GM19395 (cell line): ENCODE measurements around the gene TMEM229B.

Experiments
- ATAC-seq: cut with Tn5 transposase; IDR thresholded peaks from one replicate; pipeline ENCODE4 v1.9.1; 2021; ENCODE audit warnings: mild to moderate bottlenecking, moderate library complexity; ENCODE audit not compliant: unreplicated experiment

The TMEM229B gene

DNA sequence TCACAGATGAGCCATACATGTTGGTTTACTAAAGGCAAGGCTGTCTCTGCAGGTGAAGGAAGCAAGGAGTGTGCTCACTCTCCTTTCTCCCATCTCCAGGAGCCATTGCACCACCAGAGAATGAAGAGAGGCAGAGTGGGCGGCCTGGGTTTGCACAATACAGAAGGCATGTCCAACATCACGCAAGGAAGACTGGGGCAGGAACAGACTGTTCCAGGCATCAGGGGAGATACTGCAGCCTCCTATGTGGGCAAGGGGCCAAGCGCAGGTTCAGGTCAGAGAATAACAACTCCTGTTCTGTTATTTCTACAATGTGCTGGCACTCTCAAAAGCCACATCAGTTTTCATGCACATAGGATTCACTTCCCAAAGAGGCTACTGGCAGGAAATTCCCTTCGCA lies 1.7 kb upstream of the TMEM229B start:
- ATAC-seq, result no peak

DNA sequence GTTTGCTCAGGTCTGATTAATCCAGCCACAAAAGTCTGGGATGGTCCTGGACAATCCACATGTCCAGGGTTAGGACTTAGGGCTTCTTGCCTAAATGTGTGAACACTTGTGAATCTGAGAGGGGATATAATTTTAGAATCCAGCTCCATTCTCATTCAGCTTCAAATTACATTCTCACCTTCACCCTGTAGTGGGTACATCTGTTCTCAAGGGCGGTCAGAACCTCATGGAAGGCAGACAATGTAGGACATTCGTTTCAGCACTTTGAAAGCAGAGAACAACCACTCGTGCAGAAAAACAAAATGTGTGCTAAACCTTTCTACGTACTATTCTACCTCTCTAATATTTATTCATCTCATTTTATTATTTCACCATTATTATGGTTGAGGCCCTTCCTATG lies 1.2 kb downstream of the TMEM229B start:
- no peak for ATAC-seq

DNA sequence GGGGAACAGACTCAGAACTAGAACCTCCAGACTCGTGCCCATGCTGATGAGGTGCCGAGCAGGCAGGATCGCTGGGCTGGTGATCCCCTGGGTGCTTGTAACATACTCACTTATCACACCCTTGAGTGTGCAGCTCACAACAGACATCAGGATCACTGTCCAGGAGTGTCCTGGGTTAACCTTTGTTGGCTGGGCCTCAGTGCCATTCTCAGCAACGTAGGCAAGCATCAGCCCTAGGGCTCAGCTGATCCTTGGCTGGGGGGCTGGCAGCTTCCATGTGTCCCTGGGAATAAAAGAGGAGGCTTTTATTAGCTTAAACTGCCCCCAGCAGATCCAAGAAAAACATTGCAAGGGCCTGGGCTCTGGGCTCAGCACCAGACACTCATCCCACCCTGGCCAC lies 1.6 kb downstream of the TMEM229B start:
- no peak for ATAC-seq

DNA sequence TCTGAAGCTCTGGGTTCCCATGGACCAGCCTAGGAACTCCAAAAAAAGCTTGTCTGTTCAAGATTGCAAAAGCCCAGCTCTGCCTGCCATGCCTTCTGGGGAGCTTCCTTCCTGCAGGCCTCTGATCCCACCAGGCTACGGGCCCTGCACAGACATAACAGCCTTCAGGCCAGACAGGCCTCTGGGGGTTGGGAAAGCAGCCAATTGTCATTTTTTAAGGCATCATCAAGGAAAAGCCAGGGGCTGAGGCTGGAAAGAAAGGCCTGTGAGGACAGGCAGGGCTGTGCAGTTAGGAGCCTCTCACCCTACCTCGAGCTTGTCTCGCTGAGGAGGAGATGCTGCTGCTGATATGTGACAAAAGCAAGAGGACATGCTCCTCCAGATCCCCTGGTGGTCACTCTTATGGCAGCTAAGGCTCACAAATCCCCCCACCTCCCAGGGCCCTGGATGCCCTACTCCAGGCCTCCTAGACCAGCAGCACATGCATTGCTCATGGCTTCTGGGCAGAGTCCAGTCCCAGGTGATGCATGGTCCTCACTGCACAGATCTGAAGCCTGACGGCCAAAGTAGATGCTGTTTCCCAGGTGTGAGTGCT lies 2.9 kb downstream of the TMEM229B start:
- ATAC-seq, result no peak

DNA sequence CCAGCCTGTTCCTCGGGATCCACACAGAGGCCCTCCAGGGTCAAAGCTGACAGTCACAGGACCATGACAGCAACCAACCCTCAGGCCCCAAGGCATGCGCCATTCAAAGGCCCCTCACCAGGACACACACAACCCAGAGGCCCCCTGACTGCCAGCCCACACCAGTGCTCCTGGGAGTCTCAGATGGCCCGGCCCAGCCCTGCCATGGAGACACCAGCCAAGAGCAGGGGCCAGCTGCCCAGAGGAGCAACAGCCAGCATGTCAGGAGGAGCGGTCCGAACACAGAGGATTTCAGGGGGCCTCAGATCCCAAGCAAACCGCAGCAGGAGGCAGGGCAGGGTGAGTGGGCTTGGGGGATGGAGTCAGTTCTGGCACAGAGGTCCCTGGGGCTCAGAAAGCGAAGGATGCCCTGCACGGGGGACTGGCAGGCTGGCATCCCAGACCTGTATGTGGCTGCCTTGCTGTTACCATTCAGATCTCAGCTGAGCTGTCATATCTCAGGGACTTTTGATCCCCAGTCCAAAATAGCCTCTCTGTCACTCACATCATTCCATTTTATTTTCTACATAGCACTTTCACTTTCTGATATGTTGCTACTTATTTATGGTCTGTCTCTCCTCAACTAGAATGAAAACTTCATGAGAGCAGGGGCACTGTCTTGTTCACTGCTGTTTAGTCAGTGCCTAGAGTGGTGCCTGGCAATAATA lies 4.8 kb downstream of the TMEM229B start:
- no peak for ATAC-seq

DNA sequence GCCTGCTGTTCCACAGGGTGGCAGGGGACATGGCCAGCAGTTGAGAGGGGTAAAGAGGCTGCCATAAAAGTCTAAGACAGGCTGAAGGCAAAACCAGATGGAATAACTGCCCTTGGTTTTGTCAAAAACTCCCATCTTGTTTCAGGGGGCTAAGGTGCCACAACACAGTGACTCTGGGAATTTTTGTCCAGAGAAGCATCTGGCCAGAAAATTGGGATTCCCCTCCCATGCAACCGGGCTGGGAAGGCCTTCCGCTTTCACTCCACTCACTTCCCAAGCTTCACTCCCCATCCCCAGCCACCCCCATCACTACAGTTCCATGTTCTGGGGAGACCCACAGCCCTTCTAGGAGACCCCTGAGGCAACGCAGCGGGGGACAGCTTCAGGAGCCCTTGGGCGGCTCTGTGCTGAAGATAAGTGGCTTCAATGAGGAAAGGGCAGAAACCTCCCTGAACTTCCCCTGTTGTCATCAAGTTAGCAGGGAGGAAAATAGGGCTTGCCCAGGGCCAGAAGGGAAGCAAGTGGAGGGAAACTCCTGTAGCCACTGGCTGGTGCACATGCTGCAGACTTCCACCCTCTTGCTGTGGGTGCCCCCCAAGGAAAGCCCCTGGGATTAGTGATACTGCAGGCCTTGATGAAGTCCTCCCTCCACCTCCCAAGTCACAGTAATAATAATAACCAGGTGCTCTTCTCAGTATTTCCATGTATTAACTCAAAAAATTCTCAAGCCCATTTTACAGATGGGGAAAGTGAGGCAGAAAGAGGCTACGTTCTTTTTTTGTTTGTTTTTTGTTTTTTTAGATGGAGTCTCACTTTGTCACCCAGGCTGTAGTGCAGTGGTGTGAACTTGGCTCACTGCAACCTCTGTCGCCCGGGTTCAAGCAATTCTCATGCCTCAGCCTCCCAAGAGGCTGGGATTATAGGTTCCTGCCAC lies 6.0 kb downstream of the TMEM229B start:
- no peak for ATAC-seq

DNA sequence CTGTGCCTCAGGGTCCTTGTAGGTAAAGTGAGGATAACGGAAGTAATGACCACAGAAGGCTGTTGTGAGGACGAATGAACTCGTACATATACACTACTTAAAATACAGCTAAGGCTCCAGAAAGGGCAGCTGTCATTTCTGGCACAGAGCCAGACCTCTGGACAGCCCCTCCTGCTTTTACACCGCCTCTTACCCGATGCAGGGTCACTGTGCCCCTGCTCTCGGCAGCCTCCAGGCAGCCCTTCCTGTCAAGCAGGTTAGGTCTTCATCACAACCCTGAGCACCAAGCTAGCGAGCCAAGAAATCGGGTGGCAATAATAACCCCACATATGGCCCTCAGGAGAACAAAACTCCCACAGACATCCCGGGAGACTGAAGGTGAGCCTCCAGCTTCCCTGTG lies 8.5 kb downstream of the TMEM229B start:
- no peak for ATAC-seq

DNA sequence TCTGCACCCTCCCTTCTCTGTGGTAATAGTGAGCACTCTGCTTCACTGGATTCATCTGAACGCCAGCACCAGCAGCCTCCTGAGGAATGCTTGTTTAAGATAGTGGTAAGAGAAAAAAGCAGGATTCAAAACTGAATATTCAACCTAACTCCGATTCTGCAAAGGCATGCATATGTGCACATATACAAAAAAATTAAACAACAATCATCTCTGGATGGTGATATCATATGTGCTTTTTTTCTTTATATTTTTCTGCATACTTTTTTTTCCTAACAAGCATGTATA lies 9.8 kb downstream of the TMEM229B start:
- ATAC-seq, result no peak

DNA sequence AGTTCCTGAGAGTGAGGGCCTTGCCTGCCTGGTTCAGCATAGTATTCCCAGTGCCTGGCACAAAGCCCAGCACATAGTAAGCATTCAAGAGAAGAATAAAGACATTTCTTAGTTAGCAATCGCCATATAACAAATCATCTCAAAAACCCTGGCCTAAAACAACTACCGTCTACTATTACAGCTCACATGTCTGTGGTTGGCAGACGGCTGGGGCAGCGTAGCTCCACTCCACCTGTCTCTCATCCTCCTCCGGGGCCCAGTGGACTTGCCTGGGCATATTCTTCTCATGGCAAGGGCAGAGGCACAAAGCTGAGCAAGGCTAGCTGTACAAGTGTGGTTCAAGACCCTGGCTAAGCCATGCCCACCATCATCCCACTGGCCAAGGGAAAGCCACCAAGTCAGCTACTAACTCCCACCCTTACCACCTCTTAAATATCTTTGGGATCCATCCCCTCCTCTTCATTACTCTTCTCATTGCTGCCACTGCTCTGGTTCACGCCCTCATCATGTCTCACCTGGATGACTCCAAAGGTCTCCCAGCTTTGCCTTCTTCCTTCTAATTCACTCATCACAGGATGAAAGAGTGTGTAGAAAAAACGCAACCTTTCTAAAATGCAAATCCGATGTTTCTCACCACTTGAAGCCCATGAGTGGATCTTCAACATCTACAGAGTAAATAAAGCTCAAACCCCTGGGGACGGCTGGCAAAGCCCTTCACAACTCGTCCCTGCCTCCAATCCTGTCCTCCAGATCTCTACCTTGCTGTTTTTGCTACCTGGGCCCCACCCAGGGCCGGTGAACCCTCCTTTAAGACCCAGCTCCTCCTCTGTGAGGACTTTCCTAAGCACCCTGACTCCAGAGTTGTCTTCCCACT lies 10.4 kb downstream of the TMEM229B start:
- no peak for ATAC-seq

DNA sequence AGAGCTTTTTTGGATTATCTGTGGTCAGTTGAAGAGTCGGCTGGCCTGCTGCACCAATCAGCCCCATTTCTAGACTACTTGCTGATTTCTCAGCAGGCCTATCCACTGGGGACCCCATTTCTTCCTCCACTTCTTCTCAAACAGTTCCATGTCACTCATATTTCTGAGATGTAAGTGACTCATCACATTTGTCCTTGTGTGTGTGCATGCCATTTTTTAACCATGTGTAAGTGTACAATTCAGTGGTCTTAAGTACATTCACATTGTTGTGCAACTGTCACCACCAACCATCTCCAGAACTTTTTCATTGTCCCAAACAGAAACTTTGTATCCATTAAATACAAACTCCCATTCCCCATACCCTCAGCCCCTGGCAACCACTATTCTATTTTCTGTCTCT lies 14.2 kb downstream of the TMEM229B start:
- ATAC-seq, result no peak

DNA sequence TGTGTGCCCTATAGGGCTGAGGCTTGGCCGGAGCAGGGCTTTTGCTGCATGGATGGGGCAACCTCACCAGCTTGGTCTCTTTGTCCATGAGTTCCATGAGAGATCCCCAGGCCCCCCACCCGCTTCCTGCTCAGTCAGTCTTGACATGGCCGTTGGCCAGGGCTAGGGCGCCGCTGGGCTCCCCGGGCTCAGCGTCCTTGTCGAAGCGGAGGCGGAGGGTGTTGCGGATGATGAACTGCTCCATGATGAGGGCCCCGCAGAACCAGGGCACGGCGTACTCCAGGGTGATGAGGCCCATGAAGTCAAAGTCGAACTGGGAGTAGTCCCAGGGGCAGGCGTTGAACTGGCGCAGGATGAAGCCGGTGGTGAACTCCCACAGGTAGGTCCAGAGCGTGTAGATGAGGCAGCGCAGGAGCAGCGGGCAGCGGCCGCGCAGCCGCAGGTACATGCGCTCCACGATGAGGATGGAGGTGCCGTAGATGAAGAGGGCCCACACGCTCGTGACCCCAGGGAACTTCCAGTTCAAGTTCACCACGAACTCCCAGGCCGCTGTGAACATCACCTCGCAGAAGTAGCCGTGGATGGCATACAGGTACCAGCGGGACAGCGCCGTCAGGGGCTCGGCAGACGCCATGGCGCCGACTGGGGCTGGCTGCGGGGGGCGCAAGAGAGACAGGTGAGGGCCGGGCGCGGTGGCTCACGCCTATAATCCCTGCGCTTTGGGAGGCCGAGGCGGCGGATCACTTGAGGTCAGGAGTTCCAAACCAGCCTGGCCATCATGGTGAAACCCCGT lies 15.0 kb downstream of the TMEM229B start:
- ATAC-seq, result no peak

DNA sequence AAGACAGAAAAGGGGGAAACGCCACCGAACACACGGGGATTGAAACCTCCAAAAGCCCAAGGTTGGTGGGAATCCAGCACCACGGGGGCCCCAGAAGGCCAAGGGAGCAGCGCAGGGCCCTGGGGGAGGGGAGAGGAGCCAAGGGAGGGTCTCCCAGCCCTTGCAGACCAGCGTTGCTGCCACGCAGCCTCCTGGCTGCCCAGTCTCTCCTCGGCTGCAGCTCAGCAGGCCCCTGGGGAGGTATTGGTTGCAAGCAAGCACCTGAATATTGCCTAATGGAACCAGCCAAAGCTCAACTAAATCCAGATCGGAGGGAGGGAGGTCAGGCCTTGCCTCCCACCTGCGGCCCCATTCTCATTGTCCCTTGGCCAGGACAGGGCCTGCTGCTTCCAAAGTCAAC lies 15.8 kb downstream of the TMEM229B start:
- no peak for ATAC-seq

DNA sequence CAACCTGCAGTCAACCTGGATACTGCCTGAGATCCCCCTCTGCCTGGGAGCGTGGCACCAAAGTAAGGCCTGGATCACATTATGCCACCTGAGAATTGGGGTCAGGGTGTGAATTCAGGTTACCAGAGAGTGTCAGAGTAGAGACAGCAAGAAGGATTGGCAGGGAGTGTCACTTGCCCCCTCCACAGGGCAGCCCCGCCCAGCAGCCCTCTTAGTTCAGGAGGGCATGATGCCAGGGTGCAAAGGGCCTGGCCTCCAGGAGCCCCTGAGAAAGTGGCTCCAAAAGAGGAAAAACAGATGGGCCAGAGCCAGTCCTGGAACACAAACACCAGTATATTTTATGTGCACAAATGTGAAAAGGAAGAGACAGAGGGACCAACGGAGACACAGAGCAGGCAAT lies 18.6 kb downstream of the TMEM229B start:
- no peak for ATAC-seq

DNA sequence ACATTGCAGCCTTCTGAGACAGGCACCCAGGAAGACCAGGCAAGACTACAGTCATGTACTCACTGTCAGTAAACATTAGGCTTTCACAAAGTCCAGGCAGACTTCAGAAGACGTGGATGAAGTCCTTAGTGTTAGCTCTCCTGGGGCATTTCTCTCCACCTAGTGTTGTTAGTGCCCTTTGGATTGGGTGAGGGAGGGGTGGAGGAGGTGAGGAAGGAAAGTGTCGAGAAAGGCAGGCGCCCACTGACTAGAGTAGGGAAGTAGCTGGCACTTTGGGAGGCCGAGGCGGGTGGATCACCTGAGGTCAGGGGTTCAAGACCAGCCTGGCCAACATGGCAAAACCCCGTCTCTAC lies 20.2 kb downstream of the TMEM229B start:
- no peak for ATAC-seq

DNA sequence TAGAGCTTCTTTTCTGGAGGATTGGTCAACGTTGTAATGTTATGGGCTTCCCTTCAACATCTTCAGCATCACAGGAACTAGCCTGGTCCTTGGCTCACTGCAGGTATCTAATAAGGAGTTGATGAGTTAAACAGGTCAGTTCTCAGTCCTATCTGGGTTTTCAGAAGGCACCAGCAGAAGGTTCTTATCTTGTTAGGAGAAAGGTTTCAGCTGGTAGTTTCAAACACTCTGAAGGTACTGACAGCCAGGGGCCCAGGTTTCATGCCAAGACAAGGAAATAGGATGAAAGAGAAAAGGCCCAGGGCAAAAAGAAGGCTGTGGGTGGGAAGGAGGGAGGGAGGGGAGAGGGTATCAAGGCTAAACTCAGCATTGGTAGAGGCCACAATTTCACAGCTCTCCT lies 21.4 kb downstream of the TMEM229B start:
- ATAC-seq, result no peak

DNA sequence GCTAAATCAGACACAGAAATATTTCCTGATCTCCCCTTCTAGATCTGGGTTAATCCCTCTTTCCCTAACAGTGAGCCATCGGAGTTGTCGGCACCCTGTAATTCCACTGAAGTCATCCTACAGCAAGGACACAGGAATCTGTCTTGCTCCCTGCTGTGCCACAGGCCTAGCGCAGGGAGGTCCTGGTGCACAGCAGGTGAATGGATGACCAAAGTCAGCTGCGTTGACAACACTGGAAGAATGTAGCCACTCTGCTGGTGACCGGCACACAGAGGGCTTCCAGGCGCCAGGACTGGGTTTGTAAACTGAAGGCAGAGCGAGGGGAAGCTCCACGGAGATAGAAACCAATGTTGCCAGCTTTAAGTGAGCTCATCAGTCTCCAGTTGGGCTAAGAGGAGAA lies 23.6 kb downstream of the TMEM229B start:
- no peak for ATAC-seq

DNA sequence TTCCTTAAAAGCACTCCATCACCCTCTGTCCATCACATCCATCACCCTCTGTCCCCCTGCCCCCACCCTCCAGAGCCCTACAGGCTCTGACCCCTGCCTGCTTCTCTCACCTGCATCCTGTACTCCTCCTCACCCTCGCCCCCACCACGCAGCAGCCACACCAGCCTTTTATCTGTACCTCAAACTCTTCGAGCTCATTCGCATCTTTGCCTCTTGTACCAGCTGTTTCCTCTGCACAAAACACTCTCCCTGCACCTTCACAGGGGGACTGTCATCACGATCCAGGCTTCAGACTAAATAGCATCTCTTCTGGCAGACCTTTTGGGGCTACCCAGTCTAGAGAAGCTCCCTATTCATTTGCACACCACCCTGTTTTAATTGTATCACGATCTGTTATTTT lies 24.1 kb downstream of the TMEM229B start:
- ATAC-seq, result no peak

DNA sequence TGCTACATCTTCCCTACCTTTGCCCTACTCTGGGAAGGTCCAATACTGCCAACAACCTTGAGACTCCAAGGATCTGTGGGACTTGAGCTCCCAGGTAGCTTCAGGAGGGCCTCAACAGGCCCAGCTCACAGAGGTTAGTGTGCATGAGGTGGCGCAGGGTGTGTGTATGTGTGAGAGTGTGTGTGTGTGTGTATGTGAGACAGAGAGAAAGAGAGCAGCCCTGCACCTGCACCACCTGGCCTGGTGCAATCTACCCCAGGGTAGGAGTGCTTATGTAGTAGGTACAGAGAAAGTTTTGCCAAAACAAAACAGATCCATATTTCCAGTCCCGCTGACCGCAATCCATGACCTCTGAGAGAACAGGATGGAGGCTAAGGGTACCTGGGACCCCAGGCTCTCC lies 24.6 kb downstream of the TMEM229B start:
- ATAC-seq, result no peak

DNA sequence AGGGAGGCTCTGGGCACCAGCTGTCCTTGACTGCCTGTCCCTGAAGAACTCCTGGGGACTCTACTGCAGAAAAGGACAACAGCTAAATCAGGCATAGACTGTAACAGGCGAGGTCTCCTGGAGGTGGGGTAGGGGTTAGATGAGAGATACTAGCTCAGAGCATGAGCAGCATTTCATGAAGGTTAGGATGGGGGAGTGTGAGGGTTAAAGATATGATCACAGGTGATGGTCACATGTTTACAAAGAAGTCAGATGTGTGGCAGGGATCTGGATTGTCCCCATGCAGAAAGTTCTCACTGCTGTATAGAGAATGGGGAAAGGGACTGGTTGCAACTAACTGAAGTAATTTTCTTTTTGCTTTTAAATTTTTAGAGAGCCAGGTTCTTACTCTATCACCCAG lies 26.5 kb downstream of the TMEM229B start:
- ATAC-seq, result no peak

DNA sequence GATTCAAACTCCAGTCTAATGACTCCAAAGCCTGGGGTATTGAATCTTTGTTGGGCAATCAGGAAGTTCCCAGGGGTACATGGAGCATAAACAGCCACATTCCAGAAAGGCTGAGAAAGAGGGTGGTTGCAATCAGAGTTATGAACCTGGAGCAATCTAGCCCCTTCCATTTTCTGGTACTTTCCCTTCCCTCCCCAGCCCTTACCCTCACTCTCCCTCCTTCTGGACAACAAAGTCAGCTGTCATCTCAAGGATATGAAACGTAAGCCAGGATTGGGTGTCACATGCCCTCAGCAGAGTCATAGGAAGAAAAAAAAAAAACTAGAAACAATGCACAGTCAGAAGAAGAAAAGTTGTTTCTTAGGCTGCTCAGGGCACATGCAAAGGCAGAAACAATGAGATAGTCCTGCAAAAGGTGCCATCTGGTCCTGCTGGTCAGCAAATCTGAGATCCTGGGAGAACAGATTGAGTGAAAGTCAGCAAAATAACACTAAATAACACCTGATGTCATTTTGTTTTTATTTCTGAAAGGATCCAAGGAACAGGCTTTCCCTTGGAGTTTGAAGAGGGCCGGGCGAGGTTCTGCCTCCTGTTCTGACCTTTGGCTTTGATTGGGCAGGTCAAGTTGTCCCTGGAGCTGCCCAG lies 27.1 kb downstream of the TMEM229B start:
- ATAC-seq, result no peak
